IPS-18c (cell line): ENCODE measurements around the gene ELOB.

Experiments
- H3K4me3 ChIP-seq: 2 replicates; pipeline ENCODE4 v1.7.0; 2013; ENCODE audit warnings: low read depth, mild to moderate bottlenecking, low read length, moderate library complexity; ENCODE audit not compliant: insufficient read depth
- H3K9me3 ChIP-seq: one replicate; pipeline ENCODE4 v1.6.1; 2013; ENCODE audit warnings: mild to moderate bottlenecking, low read length, moderate library complexity; ENCODE audit not compliant: control insufficient read depth, insufficient read depth

The ELOB gene

GRCh38 chr16:2762711-2763110 lies 14.4 kb downstream of the ELOB start:
- no peak overlapping the region for H3K4me3 ChIP-seq
- H3K9me3 ChIP-seq: peaks cover 6% of the 10 kb centered on the region

GRCh38 chr16:2761886-2762583 lies 15.0 kb downstream of the ELOB start:
- Histone ChIP-seq H3K9me3 (peaks cover 6% of the 10 kb centered on the region), H3K4me3 (no peak overlapping the region)

GRCh38 chr16:2761472-2761871 lies 15.6 kb downstream of the ELOB start:
- Histone ChIP-seq H3K9me3 (peaks cover 6% of the 10 kb centered on the region), H3K4me3 (no peak overlapping the region)

GRCh38 chr16:2757344-2757743 lies 19.7 kb downstream of the ELOB start:
- Histone ChIP-seq H3K4me3 (no peak overlapping the region), H3K9me3 (peaks cover 6% of the 10 kb centered on the region)

GRCh38 chr16:2756288-2757015 lies 20.6 kb downstream of the ELOB start:
- peaks cover 3% of the 10 kb centered on the region for H3K9me3 ChIP-seq
- H3K4me3 ChIP-seq: peak overlapping the region; percentile 4; the same call in 1 of the 2 replicates

GRCh38 chr16:2755158-2755557 lies 21.9 kb downstream of the ELOB start:
- H3K4me3 ChIP-seq: no peak overlapping the region
- no peaks in the 10 kb centered on the region for H3K9me3 ChIP-seq

GRCh38 chr16:2753733-2754020 lies 23.4 kb downstream of the ELOB start:
- peak overlapping the region; percentile 94 for H3K4me3 ChIP-seq
- no peaks in the 10 kb centered on the region for H3K9me3 ChIP-seq

GRCh38 chr16:2752850-2753732 lies 24.0 kb downstream of the ELOB start:
- Histone ChIP-seq H3K4me3 (peak overlapping the region; percentile 94), H3K9me3 (no peaks in the 10 kb centered on the region)

- no peaks in the 10 kb centered on the region for H3K9me3 ChIP-seq
- peak within 1 kb of the TSS; percentile 94 for H3K4me3 ChIP-seq
Observed at GRCh38 chr16:2752035-2752849, 24.8 kb downstream of the ELOB start, which contains the start of gene SRRM2. Gene SRRM2 (plus strand): TSS chr16:2752638. CDS start chr16:2756365, 3,727 bp downstream.

GRCh38 chr16:2751577-2752034 lies 25.5 kb downstream of the ELOB start:
- H3K9me3 ChIP-seq: no peaks in the 10 kb centered on the region
- H3K4me3 ChIP-seq: peak overlapping the region; percentile 94

- Histone ChIP-seq H3K9me3 (no peaks in the 10 kb centered on the region), H3K4me3 (no peak overlapping the region)
Observed at GRCh38 chr16:2749936-2750335, 27.1 kb downstream of the ELOB start.

GRCh38 chr16:2749476-2749875 lies 27.6 kb downstream of the ELOB start:
- no peak overlapping the region for H3K4me3 ChIP-seq
- H3K9me3 ChIP-seq: no peaks in the 10 kb centered on the region

GRCh38 chr16:2748757-2749455 lies 28.2 kb downstream of the ELOB start:
- no peak overlapping the region for H3K4me3 ChIP-seq
- H3K9me3 ChIP-seq: no peaks in the 10 kb centered on the region

- no peaks in the 10 kb centered on the region for H3K9me3 ChIP-seq
- no peak overlapping the region for H3K4me3 ChIP-seq
Observed at GRCh38 chr16:2745961-2746360, 31.1 kb downstream of the ELOB start.

GRCh38 chr16:2745116-2745890 lies 31.8 kb downstream of the ELOB start:
- Histone ChIP-seq H3K4me3 (no peak overlapping the region), H3K9me3 (no peaks in the 10 kb centered on the region)

- Histone ChIP-seq H3K4me3 (no peak overlapping the region), H3K9me3 (no peaks in the 10 kb centered on the region)
Observed at GRCh38 chr16:2744711-2745110, 32.4 kb downstream of the ELOB start.
